GM15510 (cell line): ENCODE data around the gene FGF3.

Experiments used
- POLR2A ChIP-seq: IDR thresholded peaks from 3 replicates; pipeline ENCODE4 v1.6.1; 2011; ENCODE audit warnings: borderline replicate concordance; ENCODE audit not compliant: insufficient read length; ENCODE audit errors: extremely low read depth

The FGF3 gene

GRCh38 chr11:69860244-69860643 lies 41.0 kb upstream of the FGF3 start:
- no peak for TF ChIP-seq POLR2A

- TF ChIP-seq POLR2A, result no peak
Observed at GRCh38 chr11:69859275-69859934, 40.2 kb upstream of the FGF3 start.

GRCh38 chr11:69855421-69855820 lies 36.2 kb upstream of the FGF3 start:
- TF ChIP-seq POLR2A, result no peak

GRCh38 chr11:69854713-69855112 lies 35.5 kb upstream of the FGF3 start:
- TF ChIP-seq POLR2A, result no peak

- no peak for TF ChIP-seq POLR2A
Observed at GRCh38 chr11:69852056-69852455, 32.8 kb upstream of the FGF3 start.

GRCh38 chr11:69848201-69848600 lies 29.0 kb upstream of the FGF3 start:
- no peak for TF ChIP-seq POLR2A

- TF ChIP-seq POLR2A, result no peak
Observed at GRCh38 chr11:69844396-69844795, 25.2 kb upstream of the FGF3 start.

- TF ChIP-seq POLR2A, result no peak
Observed at GRCh38 chr11:69843529-69843921, 24.3 kb upstream of the FGF3 start.

- TF ChIP-seq POLR2A, result no peak
Observed at GRCh38 chr11:69842746-69843528, 23.7 kb upstream of the FGF3 start.

GRCh38 chr11:69841859-69842698 lies 22.9 kb upstream of the FGF3 start:
- no peak for TF ChIP-seq POLR2A

- TF ChIP-seq POLR2A, result no peak
Observed at GRCh38 chr11:69841170-69841858, 22.1 kb upstream of the FGF3 start.

- no peak for TF ChIP-seq POLR2A
Observed at GRCh38 chr11:69840371-69841169, 21.4 kb upstream of the FGF3 start.

GRCh38 chr11:69839516-69839915 lies 20.3 kb upstream of the FGF3 start:
- no peak for TF ChIP-seq POLR2A

GRCh38 chr11:69837791-69838190 lies 18.6 kb upstream of the FGF3 start:
- TF ChIP-seq POLR2A, result no peak
